ENCODE measurements around the gene CFAP73. TPM values are rescaled to one million over a fixed set of nuclear protein-coding genes. Genes with fewer than 3 reads are reported as not detected.
"Not testable (repeated sequence)": the region's sequence is repeated elsewhere in the genome, so short reads cannot be mapped to it uniquely, and the experiment has no call there.

Gene CFAP73
- total RNA-seq, 6 experiments from 2014 or later, result 0.15 TPM; not detected in 5

- H3K4me3 ChIP-seq, result no peak overlapping the region
- TF ChIP-seq CTCF (IDR thresholded peaks at IDR 0.05) (no peak), POLR2A (IDR thresholded peaks at IDR 0.05) (no peak)
- DNase-seq (no peak), ATAC-seq (peak in 2 of 4 donors; percentile 6 to 38)
- WGBS (ENCODE audit: insufficient coverage, low coverage, low lambda C conversion rate, missing lambda C conversion rate), result 40% methylated on average over 6 of the region's 8 CpGs
- peak overlapping the region in 1 of 3 donors; percentile 63 for H3K27ac ChIP-seq
- no peaks in the 10 kb centered on the region for H3K36me3 ChIP-seq
- no peaks in the 10 kb centered on the region for H3K27me3 ChIP-seq
- peaks cover 0 to 13% (median 0%) of the 10 kb centered on the region in 4 donors for H3K4me1 ChIP-seq
- intact Hi-C loops (cut with DNase I), result no loop called here
- H3K9me3 ChIP-seq, result no peaks in the 10 kb centered on the region
Measured at GRCh38 chr12:113203852-113204760, 54.6 kb downstream of the CFAP73 start.

GRCh38 chr12:113204804-113205203, 55.3 kb downstream of the CFAP73 start:
- ATAC-seq, result peak in 1 of 4 donors; percentile 3
- peaks cover 0 to 19% (median 0%) of the 10 kb centered on the region in 4 donors for H3K4me1 ChIP-seq
- no peaks in the 10 kb centered on the region for H3K36me3 ChIP-seq
- no peak overlapping the region for H3K4me3 ChIP-seq
- intact Hi-C loops (cut with DNase I), result no loop called here
- no peaks in the 10 kb centered on the region for H3K27me3 ChIP-seq
- 72% methylated on average over 3 of the region's 3 CpGs for WGBS (ENCODE audit: insufficient coverage, low coverage, low lambda C conversion rate, missing lambda C conversion rate)
- peak overlapping the region in 1 of 3 donors; percentile 63 for H3K27ac ChIP-seq
- no peak for DNase-seq
- no peak for TF ChIP-seq POLR2A (IDR thresholded peaks at IDR 0.05)
- TF ChIP-seq CTCF (IDR thresholded peaks at IDR 0.05), result no peak
- H3K9me3 ChIP-seq, result no peaks in the 10 kb centered on the region

- H3K4me3 ChIP-seq; DNase-seq; H3K9me3 ChIP-seq; H3K27me3 ChIP-seq; H3K36me3 ChIP-seq; intact Hi-C loops (cut with DNase I); ATAC-seq: not testable (repeated sequence)
- H3K4me1 ChIP-seq, result peaks cover 0 to 19% (median 0%) of the 10 kb centered on the region in 4 donors
- H3K27ac ChIP-seq, result peak overlapping the region in 1 of 3 donors; percentile 60
- 100% methylated on average over 2 of the region's 5 CpGs for WGBS (ENCODE audit: insufficient coverage, low coverage, low lambda C conversion rate, missing lambda C conversion rate)
Measured at GRCh38 chr12:113206802-113207201, 57.3 kb downstream of the CFAP73 start.

- H3K27me3 ChIP-seq, result no peaks in the 10 kb centered on the region
- peak in 1 of 4 donors; percentile 10 for ATAC-seq
- no peaks in the 10 kb centered on the region for H3K9me3 ChIP-seq
- TF ChIP-seq CTCF (IDR thresholded peaks at IDR 0.05) (no peak), POLR2A (IDR thresholded peaks at IDR 0.05) (no peak)
- no peak overlapping the region for H3K27ac ChIP-seq
- intact Hi-C loops (cut with DNase I), result no loop called here
- no peak for DNase-seq
- peaks cover 0 to 19% (median 0%) of the 10 kb centered on the region in 4 donors for H3K4me1 ChIP-seq
- H3K36me3 ChIP-seq, result no peaks in the 10 kb centered on the region
- H3K4me3 ChIP-seq, result no peak overlapping the region
- 61% methylated on average over 6 of the region's 6 CpGs for WGBS (ENCODE audit: insufficient coverage, low coverage, low lambda C conversion rate, missing lambda C conversion rate)
Measured at GRCh38 chr12:113207613-113208040, 58.1 kb downstream of the CFAP73 start.

All from right lobe of liver (tissue), 6 donors.